H4 (cell line): Measurements from ENCODE around the gene CCDC9B. TPM values are rescaled to one million over a fixed set of nuclear protein-coding genes. Genes with fewer than 3 reads are reported as not detected.

Source experiments
- DNase-seq: peaks from one replicate; pipeline ENCODE4 v3.0.0-alpha.2; 2015; ENCODE audit warnings: low spot score
- total RNA-seq: library from RNA; depleted of rRNA; stranded (reverse); fragments of >200 nt; shearing (Covaris generic); gene quantifications from 2 replicates; pipeline ENCODE4 v1.2.3, GENCODE V29; 2014

CCDC9B gene
- total RNA-seq, 1 experiment from 2014 or later, result 1.3 TPM

DNA sequence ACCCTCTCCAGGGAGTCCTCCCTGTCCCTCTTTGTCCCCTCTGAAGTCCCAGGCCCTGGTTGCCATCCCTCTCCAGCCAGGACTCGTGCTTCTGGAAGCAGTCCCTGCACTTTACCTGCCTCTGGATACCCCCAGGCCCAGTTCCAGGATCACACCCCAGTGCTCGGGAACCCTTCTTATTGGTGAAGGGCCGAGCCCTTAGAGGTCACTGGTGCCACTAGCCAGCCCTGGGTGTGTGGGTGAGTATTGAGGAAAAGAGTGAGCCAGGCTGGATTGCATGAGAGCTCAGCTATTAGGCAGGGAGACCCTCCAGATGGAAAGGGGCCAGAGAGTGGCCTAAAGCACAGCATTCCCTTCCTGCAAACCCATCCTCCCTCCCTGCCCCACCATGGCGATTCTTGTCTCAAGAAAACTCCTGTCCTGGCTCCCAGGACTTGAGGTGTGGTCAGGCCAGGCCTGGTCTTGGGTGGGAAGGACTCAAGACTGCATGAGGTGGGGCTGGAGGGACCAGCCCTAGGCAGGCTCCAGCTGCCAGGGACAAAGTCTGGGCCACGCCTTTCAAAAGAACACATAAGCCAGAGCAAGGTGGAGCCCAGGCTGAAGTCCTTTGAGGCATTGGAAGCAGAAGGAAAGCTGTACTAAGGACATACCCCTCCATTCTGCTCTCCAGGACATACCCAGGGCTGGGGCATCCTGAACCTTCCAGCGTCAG, 5.3 kb upstream of the CCDC9B start:
- DNase-seq, result no peak

DNA sequence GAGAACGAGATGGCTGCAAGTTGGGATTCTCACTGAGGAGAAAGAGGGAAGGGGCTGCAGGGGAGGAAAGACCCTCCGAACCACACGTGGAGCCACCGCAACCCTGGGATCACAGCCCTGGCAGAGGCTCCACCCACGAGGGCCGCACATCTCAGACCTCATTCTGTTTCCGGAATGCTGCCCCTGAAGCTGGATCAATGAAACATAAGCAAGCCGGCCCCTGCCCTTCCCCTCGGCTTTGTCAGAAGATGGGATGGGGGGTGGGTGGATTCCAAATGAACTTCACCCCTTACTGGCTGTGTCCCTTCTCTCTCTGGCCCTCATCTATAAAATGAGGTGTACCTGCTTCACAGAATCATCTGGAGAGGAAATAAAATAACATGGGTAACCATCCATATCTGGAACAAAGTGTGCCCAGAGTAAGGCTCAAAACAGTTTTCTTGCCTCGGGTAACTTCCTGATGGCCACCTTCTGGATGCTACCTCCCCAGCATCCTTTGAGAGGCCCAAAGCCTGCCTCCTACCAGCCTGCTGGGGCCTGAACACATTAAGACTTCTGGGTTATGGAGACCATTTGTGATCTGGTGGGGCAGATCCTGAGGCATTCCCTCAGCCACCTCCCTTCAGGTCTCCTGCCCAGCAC, 4.6 kb upstream of the CCDC9B start:
- no peak for DNase-seq

DNA sequence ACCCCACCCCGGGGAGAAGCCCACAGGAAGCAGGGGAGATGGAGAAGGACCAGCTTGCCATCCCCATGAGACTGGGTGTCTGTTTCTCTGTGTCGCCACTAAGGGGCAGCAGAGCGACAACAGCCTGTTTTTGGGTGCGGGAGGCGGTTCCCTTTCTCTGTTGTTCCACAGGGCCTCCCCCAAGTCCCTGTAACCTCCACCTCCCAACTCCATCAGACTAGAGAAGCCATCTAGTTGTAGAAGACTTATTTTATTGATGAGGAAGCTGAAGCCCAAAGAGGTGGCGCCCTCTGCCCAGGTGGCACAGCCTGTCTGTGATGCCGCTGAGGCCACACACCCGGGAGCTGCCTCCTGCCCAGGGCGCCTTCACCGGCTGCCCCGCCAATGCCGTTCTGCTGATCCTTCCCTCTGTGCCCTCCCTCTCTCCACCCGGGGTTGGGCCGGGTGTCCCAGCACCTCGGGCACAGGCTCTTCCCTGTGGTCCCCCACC, 3.9 kb upstream of the CCDC9B start:
- DNase-seq, result peak; percentile 56

DNA sequence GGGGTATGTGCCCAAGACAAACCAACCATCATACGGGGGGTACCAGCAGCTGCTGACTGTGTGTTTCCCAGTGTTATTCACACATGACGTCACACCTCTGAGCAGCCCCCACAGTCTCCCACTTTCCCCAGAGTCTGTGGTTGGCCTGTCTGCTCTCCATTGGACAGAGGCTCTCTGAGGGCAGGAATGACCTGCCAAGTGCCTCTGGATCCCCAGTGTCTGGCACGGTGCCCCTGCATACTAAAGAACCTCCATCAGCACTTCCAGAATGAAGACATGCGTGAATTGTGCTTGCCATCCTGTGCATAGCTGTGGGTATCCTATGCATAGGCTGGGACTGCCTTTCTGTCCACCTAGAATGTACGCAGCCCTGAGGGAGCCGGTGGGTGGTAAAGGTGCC, 3.5 kb upstream of the CCDC9B start:
- DNase-seq, result no peak

DNA sequence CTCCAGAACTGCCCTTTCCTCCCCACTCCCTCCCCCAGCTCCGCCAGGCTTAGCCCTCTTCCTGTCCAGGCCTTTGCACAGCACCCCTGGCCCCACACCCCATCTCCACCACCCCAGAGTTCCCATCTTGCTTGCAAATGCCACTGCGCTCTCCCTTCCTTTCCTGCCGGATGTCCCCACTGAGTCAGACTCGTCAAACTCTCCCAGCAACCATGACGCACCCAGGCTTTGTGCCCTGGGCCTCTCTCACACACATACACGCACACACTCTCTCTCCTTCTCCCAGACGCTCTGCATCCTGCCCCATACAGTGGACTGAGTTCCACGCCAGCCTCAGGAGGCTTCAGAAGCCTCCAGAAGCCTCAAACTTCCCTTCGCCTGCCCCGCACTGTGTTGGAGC, 2.8 kb upstream of the CCDC9B start:
- peak; percentile 69 for DNase-seq

DNA sequence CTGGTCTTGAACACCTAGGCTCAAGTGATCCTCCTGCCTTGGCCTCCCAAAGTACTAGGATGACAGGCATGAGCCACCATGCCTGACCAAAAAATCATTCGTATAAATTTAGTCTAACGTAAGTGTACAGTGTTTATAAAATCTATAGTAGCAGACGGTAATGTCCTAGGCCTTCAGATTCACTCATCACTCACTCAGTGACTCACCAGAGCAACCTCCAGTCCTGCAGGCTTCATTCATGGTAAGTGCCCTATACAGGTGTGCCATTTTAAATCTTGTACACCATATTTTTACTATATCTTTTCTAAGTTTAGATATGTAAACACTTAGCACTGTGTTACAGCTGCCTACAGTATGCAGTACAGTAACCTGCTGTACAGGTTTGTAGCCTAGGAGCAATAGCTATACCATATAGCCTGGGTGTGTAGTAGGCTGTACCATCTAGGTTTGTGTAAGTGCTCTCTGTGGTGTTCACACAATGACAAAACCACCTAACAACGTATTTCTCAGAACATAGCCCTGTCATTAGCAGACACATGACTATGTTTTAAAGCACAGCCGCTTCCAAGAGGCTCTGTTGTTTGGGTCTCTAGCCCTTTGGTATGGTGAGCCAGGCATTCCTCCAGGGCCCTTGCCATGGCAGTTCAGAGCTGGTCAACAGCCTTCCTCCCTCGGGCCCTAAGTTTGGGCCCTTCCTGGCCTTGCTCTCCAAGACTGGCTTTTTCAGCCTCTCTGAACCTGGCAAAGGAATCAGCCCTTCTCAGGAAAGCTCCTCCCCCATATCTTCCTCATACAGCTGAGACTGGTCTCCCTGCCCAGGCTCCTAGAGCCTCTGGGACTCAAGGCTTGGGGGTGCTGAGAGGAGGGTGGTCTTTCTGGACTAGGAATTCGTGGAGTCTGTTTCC, 1.9 kb upstream of the CCDC9B start:
- DNase-seq, result no peak

DNA sequence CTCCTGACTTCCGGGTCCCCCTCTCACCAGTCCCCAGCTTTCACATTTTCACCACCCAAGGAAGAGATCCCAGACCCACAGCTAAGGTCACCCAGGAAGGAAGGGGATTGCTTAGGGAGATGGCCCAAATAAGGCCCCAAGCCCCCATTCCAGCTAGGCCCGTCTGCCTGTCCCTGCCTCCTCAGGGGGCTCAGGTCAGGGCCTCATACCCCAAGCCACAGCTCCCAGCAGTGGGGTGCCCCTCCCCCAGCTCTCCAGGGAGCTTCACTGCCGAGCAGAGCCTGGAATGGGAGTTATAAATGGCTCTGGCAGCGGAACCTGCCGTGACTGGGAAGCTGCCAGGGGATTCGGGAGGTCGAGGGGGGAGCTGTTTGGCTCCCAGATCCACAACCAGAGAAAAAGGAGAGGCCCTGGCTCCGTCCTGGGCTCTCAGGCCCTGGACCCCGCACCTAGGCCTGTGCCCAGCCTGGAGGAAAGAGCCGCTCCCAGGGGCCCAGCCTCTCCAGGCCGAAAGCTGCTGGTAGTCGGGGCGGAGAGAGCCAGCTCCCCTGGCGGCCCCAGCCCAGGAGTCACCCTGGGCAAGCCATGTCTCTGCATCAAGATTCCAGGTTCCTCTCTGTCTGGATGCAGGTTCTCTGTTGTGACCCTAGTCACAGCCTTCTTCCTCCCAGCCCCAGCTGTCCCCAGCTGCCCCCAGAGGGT, 550 bp downstream of the CCDC9B start:
- peak; percentile 39 for DNase-seq

DNA sequence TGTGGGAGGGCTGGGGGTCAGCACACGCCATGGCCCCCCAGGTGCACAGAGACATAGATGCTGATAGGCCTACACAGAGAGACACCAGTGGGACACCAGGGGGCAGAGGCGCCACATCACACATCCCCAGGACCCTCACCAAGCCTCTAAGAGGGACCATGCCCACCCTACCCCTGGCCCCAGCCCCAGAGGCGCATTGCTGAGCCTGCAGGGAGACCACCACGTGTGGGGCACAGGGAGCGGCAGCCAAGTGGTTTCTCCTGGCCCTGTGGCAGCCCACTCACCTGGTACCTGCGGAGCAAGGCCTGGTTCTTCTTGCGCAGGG, 1.2 kb downstream of the CCDC9B start:
- no peak for DNase-seq

DNA sequence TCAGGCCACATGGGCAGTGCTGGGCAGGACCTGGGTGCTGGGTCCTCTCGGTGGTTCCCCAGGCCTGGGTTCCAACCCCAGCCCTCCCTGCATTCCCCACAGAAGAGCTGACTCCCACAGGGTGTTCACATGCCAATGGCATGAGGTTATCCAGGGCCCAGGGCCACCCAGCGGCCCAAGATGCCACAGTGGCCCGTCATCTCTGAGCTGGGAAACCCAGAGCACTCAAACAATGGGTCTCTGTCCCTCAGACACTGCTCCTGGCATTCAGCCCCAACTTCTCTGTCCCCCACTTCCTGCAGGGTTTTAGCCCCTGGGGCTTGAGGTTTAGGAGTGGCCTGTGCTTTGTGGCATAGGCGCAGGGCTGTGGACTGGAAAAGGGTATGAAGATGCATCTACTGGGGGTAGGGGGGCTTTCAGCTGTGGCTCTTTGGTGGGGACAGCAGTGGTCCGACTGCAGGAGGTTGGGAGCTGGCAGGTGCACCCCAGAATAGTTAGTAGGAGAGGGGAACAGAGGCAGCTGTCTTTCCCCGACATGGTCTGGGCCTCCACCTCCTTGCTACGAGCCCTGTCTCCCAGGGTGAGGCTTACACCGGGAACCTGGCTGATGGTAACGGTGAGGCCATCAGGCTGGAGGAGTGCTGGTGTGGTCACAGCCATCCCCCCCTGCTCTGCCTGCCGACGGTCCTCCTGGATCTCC, 1.7 kb downstream of the CCDC9B start:
- DNase-seq, result peak; percentile 87

DNA sequence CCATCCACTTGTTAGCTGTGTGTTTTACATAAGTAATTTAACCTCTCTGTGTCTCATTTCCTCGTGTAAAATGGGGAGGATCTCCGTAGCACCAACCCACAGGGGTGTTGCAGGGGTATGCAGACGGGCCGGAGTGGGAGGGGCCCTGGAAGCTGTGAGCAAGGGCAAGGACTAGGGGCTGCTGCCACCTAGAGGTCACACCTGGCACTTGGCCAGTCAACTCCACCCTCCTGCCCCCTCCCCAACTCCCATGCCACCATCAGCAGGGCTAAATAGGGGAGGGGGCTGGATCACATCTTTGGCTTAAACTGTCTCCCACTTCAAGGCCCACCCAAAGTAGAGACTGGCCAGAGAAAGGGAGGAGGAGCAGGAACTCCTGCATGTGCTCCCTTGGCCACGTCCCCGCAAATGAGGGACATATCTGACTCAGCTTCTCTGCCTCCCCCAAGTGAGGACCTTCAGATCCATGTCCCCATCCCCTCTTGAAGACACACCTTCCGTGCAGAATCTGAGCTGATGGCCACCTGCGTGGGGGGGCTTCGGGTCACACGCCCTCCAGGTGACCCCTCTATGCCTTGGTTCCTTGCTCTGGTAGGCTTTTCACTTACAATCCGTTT, 2.6 kb downstream of the CCDC9B start:
- peak; percentile 74 for DNase-seq

DNA sequence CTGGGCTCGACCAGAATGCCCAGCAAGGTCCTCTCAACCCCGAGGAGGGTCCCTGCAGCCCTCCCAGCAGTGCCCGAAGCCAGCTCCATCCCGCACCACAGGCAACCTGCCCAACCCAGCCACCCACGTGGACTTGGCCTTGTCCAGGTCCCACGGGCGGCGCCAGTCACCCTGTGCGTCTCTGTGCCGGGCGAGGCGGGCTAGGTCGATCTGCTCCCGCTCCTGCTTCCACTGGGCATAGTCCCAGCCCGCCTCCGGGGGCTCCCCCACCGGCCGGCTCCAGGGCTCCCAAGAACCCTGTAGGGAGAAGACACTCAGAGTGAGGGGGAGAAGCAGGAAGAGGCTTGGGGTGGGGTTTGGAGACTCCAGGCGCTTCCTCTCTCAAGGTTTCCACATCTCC, 3.1 kb downstream of the CCDC9B start:
- DNase-seq, result no peak

DNA sequence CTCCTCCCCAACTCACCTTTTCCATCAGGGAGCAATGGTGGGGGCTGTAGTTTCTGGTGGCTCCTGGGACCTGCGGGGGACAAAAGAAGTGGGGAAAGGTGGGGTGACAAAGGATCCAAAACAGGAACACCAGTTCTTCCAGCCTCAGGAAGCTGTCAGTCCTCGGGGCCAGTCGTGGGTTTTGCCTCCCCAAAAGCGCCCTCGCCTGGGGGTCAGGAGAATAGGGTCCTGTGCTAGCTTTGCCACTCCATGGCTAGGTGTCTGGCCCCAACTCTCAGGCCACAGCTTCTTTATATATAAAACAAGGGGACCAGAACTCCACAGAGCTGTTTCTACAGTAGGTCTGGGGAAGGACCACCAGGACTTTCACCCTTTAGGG, 4.0 kb downstream of the CCDC9B start:
- no peak for DNase-seq

DNA sequence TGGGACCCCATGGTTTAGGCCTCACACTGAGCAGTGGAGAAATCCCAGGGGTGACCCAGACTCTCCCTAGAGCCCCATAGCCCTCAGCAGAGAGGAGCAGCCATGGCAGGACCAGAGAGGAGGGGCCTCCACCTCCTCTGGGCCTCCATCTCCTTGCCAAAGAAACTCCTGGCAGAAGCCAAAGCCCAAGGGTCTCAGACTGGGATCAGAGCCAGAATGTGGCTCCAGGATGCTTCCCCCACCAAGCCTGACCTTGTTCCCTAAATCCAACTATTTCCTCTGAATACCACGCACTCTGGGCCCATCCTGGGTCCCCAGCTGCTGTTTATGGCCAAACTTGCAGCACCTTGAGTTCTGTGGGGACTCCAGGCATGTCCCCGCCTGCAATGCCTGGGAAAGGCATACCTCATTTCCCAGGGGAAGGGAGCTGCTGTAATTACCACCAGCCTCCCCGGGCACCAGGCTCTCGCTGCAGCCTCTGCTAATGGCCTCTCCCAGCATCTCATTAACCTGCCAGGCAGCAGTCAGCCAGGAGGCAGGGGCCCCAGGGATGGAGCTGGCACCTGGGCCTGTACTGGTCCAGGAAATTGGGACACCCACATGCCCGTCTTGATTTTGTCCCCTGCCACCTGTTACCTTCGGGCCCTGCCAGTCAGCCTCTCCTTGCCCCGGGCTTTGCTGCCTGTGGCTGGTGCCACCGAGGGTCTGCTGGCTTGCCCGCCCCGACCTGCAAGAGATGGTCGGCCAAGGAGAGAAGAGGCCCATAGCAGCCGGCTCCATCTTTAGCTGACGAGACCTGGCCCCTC, 4.6 kb downstream of the CCDC9B start:
- no peak for DNase-seq

DNA sequence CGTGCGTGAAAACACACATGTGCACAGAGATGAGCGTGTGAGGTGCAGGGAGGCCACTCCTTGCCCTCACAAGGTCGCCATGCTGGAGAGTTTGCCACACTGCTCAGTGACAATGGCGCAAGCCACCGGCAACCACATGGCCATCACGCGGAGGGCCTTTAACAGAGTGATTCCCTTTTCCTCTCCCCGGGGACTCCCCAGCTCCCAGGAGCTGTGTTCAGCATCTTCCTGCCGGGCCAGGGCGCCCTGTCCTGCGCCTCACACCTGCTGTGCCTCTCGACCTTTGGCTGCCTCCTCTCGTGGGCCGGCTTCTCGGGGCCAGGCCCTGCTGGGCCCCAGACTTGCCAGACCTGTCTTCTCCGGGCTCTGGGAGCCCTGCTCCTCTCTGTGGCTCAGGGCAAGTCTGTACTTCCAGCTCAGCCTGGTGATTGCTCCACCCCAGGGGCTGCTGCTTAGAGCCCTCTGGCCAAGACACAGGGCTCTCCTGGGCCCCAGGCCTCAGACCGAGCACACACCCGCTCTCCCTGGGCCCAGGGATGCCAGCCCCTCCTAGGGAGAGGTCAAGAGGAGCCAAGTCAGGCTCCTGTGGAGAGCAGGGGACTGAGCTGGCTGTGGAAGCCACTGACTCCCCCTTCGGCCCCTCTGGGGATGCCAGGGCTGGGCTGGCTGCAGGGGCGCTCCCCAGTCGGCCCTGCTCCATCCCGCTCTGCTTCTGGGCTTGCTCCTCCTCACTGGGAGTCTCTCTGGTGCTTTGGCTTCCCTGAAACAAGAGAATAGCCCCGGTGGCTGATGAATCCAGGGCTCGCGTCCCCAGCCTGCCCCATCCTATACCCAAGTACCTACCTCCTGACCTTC, 5.6 kb downstream of the CCDC9B start:
- no peak for DNase-seq

DNA sequence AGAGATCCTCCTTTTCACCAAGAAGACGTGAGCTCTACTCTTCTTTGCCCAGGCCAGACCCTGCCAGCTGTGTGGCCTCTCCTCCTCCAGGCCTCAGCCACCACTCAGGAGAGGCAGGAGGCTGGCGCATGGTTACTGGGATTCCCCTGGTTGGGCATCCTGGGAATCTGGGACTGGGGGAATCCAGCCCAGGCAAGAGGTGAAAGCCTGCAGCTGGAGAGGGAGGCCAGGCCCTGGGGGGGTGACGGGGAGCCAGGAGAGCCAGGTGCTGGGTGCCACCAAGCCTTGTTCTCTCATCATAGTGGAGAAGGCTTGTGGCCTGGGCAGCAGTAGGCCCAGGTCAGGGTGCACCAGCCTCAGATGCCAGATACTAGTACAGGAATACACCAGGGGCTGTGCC, 6.2 kb downstream of the CCDC9B start:
- no peak for DNase-seq

DNA sequence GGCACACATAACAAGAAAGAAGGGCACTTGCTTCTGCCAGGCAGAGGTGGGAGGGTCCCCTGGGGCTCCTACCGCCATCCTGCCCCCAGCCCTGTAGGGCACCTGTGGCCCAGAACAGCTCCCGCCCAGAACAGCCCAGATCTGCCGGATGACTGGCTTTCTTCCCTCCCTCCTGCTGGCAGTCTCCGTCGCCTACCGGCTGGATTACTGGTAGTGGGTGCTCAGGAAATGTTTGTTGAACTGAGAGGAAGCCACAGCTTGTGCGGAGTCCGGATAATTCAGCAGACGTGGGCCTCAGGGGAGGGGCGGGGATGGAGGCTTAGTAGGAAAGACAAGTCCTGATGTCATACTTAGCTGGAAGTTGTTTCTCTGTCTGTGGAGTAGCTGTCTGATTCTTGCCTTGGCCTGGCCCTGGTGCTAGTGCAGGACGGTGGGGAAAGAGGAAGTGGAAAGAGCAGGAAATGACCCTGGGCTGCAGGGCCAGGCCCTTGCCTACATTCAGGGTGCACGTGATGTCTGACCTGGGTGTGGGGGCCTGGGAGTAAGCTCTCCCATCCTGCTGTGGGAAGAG, 6.7 kb downstream of the CCDC9B start:
- DNase-seq, result peak; percentile 44

DNA sequence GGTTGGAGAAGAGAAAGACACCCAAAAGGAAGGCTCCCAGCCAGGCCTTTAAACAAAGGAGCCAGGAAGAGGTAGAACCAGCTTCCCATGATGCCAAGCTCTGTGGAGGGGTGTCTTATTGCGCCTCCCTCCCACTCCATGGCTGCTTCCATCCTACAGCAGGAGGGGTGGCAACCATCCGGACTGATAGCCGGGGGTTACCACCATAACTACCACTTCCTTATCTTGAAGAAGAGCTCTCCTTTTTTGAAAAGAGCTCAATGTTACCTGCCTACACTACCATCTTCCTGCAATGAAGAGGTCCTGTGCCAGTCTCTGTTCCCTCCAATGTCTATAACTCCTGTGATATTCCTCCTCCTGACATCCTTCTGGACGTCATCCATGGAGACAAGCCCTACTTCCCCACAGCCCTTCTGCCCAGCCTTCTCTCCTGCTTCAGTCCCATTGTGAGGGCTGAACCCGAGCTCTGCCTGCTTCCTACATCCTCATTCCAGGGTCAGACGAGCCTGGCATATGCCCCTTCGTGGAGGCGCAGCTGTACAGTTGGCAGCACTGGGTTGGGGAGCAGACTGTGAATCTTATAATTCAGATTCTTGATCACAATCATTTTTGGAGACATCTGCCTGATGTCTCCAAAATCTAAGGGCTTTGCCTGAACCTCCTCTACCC, 8.5 kb downstream of the CCDC9B start:
- DNase-seq, result no peak

DNA sequence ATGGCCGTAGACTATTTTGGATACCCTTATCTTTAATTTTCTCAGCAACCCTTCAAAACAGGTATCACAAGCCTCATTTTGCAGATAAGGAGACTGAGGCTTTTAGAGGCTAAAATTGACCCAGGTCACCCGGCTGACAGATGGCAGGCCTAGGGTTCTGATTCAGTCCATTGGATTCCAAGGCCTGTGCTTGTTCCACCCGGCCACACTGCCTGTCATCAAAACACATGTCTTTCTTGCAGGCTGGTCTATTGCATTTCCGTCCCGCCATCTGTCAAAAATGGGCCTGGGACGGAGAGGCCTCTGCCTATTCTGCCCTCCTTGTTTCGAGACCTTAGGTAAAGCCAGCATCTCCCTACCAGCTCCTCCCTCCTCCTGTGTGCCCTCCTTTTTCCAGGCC, 9.1 kb downstream of the CCDC9B start:
- DNase-seq, result no peak
